GM12873 (cell line): Measurements from ENCODE around the gene CPT1B.

ENCODE experiments used
- CTCF ChIP-seq: IDR thresholded peaks from 2 replicates; pipeline ENCODE4 v1.5.1; 2012; ENCODE audit warnings: low read depth, mild to moderate bottlenecking, moderate library complexity, low read length, control low read depth; ENCODE audit not compliant: insufficient read depth; ENCODE audit errors: missing control alignments

CPT1B gene

GRCh38 chr22:50577987-50578775 is at the start of gene CPT1B:
Gene CPT1B (minus strand): TSS chr22:50578427. CDS start chr22:50577915, 512 bp downstream.
- no peak for TF ChIP-seq CTCF

- TF ChIP-seq CTCF = no peak
Measured at GRCh38 chr22:50626850-50627641, 48.8 kb upstream of the CPT1B start.

GRCh38 chr22:50626314-50626849 is 48.2 kb upstream of the CPT1B start:
- peak; percentile 29 for TF ChIP-seq CTCF

GRCh38 chr22:50625568-50626313 is 47.5 kb upstream of the CPT1B start:
- no peak for TF ChIP-seq CTCF

GRCh38 chr22:50625131-50625567 is 46.9 kb upstream of the CPT1B start:
- TF ChIP-seq CTCF = no peak

- no peak for TF ChIP-seq CTCF
Measured at GRCh38 chr22:50624347-50625130, 46.3 kb upstream of the CPT1B start.
